ENCODE measurements around the gene MRPS34. TPM values are rescaled to one million over a fixed set of nuclear protein-coding genes. Genes with fewer than 3 reads are reported as not detected.
A peak's percentile ranks its signal among the peaks of the same experiment; 100 is the strongest.

MRPS34 gene
- total RNA-seq, 3 donors from 2014 or later, result 89.1 to 107 (median 91.0) TPM

DNA sequence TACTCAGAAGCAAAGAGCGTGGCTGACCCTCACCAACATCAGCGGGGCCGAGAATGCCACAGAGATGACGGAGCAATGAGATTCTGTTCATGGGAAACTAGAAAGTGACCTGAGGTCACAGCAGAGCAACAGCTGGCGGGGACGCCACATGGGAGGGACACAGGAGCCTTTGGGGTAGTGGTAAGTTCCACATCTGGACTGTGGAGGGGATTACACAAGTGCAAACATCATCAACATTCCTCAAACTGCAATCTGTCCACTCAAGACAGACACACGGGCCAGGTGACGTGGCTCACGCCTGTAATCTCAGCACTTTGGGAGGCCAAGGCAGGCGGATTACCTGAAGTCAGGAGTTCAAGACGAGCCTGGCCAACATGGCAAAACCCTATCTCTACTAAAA lies 42.5 kb upstream of the MRPS34 start:
- TF ChIP-seq, protein P1, sequence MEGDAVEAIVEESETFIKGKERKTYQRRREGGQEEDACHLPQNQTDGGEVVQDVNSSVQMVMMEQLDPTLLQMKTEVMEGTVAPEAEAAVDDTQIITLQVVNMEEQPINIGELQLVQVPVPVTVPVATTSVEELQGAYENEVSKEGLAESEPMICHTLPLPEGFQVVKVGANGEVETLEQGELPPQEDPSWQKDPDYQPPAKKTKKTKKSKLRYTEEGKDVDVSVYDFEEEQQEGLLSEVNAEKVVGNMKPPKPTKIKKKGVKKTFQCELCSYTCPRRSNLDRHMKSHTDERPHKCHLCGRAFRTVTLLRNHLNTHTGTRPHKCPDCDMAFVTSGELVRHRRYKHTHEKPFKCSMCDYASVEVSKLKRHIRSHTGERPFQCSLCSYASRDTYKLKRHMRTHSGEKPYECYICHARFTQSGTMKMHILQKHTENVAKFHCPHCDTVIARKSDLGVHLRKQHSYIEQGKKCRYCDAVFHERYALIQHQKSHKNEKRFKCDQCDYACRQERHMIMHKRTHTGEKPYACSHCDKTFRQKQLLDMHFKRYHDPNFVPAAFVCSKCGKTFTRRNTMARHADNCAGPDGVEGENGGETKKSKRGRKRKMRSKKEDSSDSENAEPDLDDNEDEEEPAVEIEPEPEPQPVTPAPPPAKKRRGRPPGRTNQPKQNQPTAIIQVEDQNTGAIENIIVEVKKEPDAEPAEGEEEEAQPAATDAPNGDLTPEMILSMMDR (IDR thresholded peaks at IDR 0.05), result no peak
- H3K4me3 ChIP-seq, result no peak overlapping the region
- H3K9me3 ChIP-seq, result no peaks in the 10 kb centered on the region
- no peaks in the 10 kb centered on the region for H3K4me1 ChIP-seq (ENCODE audit: low read depth)
- DNase-seq (no peak), ATAC-seq (no peak)
- intact Hi-C loops (cut with DNase I, micrococcal nuclease), result no loop called here
- H3K36me3 ChIP-seq (ENCODE audit: low read depth), result peaks cover 5% of the 10 kb centered on the region

DNA sequence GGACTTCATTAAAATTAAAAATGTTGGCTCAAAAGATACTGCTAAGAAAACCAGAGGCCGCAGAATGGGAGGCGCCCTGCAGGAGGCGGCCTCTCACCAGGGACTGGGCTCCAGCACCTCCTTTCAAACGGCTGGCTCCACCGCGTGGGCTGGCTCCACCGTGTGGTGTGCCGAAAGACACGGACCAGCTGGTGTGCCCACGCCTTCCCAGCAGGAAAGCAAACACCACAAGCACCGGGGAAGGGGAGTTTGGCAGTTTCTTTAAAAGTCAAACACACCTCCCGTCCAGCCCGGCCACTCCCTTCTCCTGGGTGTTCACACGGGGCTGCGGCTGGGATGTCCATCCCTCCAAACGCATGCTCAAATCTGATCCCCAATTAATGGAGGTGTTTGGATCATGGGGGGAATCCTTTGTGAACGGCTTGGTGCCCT lies 39.8 kb upstream of the MRPS34 start:
- intact Hi-C loops (cut with DNase I, micrococcal nuclease), result no loop called here
- peaks cover 5% of the 10 kb centered on the region for H3K36me3 ChIP-seq (ENCODE audit: low read depth)
- TF ChIP-seq, protein P1 (IDR thresholded peaks at IDR 0.05), result peak; percentile 37
- ATAC-seq, result peak; percentile 96
- no peaks in the 10 kb centered on the region for H3K9me3 ChIP-seq
- H3K4me1 ChIP-seq (ENCODE audit: low read depth), result no peaks in the 10 kb centered on the region
- no peak overlapping the region for H3K4me3 ChIP-seq
- DNase-seq, result peak; percentile 76 to 80 (median 79)

DNA sequence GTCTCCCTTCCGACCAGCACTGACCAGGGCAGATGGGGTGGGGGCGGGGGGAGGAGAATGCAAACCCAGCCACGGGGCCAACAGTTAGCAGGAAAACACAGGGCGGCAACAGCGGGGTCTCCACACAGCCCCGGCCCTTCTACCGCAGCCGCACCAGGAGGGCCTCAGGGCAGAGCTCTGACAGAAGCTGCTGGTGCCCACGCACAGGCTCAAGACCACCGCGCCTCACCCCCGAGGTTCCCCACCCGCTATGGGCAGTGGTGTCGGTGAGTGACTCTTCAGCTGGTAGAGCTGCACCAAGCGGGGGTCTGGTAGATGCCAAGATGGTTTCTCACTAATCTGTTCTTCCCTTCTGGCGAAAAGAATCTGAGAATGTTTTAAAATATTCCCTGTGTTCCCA lies 37.6 kb upstream of the MRPS34 start:
- TF ChIP-seq, protein P1 (IDR thresholded peaks at IDR 0.05), result no peak
- ATAC-seq, result no peak
- no peak for DNase-seq
- intact Hi-C loops (cut with DNase I, micrococcal nuclease), result no loop called here
- no peaks in the 10 kb centered on the region for H3K4me1 ChIP-seq (ENCODE audit: low read depth)
- no peaks in the 10 kb centered on the region for H3K9me3 ChIP-seq
- no peaks in the 10 kb centered on the region for H3K36me3 ChIP-seq (ENCODE audit: low read depth)
- H3K4me3 ChIP-seq, result no peak overlapping the region

DNA sequence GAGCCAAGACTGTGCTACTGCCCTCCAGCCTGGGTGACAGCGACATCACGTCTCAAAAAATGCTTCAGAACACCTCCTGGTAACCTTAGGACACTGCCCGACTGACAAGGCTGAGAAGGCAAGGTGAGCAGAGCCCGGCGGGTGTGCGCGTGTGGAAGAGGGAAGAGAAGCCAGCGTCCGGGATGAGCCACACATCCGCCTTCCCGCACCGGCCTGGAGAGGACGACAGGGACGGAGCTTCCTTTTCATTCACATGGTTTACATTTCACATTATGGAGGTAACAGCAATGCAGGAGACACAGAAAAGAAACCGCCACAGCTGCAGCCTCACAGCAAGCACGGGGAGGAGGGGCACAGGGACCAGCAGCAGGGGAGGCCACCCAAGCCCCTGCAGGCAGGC lies 37.2 kb upstream of the MRPS34 start:
- no peaks in the 10 kb centered on the region for H3K4me1 ChIP-seq (ENCODE audit: low read depth)
- H3K36me3 ChIP-seq (ENCODE audit: low read depth), result no peaks in the 10 kb centered on the region
- no peak overlapping the region for H3K4me3 ChIP-seq
- intact Hi-C loops (cut with DNase I, micrococcal nuclease), result no loop called here
- DNase-seq, result no peak
- H3K9me3 ChIP-seq, result no peaks in the 10 kb centered on the region
- ATAC-seq, result no peak
- TF ChIP-seq, protein P1 (IDR thresholded peaks at IDR 0.05), result no peak

DNA sequence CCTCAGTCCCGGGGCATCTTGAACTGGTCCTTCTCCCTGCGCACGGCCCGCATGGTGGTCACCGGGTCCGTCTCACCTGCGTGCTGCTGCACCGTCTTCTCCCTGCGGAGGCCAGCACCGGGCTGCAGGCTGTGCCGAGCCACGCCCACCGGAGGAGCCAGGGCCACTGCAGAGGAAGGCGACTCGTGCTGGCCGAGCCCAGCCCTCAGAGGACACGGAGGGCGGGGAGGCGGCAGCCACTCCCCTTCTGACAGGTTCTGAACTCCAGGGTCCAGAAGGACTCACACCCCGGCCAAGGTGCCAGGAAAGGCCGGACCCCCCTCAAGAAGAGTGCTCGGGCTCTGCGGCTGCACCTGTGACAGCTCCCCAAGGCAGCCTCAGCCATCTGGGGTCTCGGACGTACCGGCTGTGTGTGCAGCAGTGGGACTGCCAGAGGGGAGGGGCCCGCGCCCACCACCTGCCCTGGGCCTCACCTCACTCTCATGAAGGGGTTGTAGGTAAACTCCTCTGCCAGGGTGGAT lies 36.4 kb upstream of the MRPS34 start:
- intact Hi-C loops (cut with DNase I, micrococcal nuclease), result no loop called here
- Histone ChIP-seq H3K4me3 (no peak overlapping the region), H3K4me1 (ENCODE audit: low read depth) (no peaks in the 10 kb centered on the region), H3K36me3 (ENCODE audit: low read depth) (no peaks in the 10 kb centered on the region), H3K9me3 (no peaks in the 10 kb centered on the region)
- ATAC-seq (peak; percentile 63), DNase-seq (peak in 2 of 3 donors; percentile 51 to 54)
- TF ChIP-seq, protein P1 (IDR thresholded peaks at IDR 0.05), result no peak

DNA sequence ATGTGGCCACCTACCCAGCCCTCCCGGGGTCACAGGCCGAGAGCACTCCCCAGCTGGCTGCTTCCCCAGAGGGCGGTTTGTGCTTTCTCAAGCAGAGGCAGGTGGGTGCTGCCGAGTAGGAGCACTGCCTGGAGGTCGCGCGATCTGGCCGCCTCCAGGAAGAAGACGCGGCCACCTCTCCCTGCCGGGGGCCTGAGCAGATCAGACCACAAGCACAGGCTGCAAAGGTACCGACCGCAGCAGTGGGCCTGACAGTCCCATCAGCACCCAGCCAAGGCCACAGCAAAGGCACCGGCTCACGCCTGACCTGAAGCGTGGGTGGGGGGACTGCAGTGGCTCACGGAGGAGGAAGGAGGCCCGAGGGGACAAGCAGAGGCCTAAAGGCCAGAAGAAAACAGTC lies 35.8 kb upstream of the MRPS34 start:
- ATAC-seq (no peak), DNase-seq (no peak)
- intact Hi-C loops (cut with DNase I, micrococcal nuclease), result no loop called here
- Histone ChIP-seq H3K9me3 (no peaks in the 10 kb centered on the region), H3K36me3 (ENCODE audit: low read depth) (no peaks in the 10 kb centered on the region), H3K4me3 (no peak overlapping the region), H3K4me1 (ENCODE audit: low read depth) (no peaks in the 10 kb centered on the region)
- TF ChIP-seq, protein P1 (IDR thresholded peaks at IDR 0.05), result no peak
